ENCODE measurements around the gene HSD17B7. TPM values are rescaled to one million over a fixed set of nuclear protein-coding genes. Genes with fewer than 3 reads are reported as not detected.
A peak's percentile ranks its signal among the peaks of the same experiment; 100 is the strongest.

Gene HSD17B7
- total and polyA plus RNA-seq, 2 donors from 2014 or later: 10.8 to 12.8 TPM

GRCh38 chr1:162846256-162847212, 56.0 kb downstream of the HSD17B7 start:
- FAIRE-seq (no peak), DNase-seq (no peak)
- Histone ChIP-seq H3K36me3 (ENCODE audit: control insufficient read depth in 2 of 3, insufficient read depth in 3 of 3, low read length in 3 of 3) (no peaks in the 10 kb centered on the region), H3K27me3 (ENCODE audit: control insufficient read depth, insufficient read depth, low read length) (no peaks in the 10 kb centered on the region), H3K4me1 (ENCODE audit: control insufficient read depth in 2 of 3, insufficient read depth in 2 of 3, low read depth in 1 of 3, low read length in 3 of 3) (no peaks in the 10 kb centered on the region), H3K9ac (ENCODE audit: low read length in 3 of 3) (no peak overlapping the region), H3K27ac (ENCODE audit: low read depth in 2 of 2, low read length in 2 of 2) (no peak overlapping the region), H3K9me3 (ENCODE audit: control insufficient read depth in 2 of 3, insufficient read depth in 1 of 3, low read length in 3 of 3) (no peaks in the 10 kb centered on the region), H3K4me3 (ENCODE audit: low read length in 3 of 3) (no peak overlapping the region)
- no peak for TF ChIP-seq CTCF (IDR thresholded peaks at IDR 0.05; ENCODE audit: borderline replicate concordance, extremely low read depth, insufficient read depth)
- intact Hi-C loops (cut with DNase I): no loop called here

GRCh38 chr1:162847839-162848453, 57.4 kb downstream of the HSD17B7 start:
- peak; percentile 90 for TF ChIP-seq CTCF (IDR thresholded peaks at IDR 0.05; ENCODE audit: borderline replicate concordance, extremely low read depth, insufficient read depth)
- DNase-seq (peak; percentile 69 to 87 (median 83)), FAIRE-seq (peak; percentile 79)
- Histone ChIP-seq H3K9me3 (ENCODE audit: control insufficient read depth in 2 of 3, insufficient read depth in 1 of 3, low read length in 3 of 3) (no peaks in the 10 kb centered on the region), H3K9ac (ENCODE audit: low read length in 3 of 3) (no peak overlapping the region), H3K4me1 (ENCODE audit: control insufficient read depth in 2 of 3, insufficient read depth in 2 of 3, low read depth in 1 of 3, low read length in 3 of 3) (no peaks in the 10 kb centered on the region), H3K36me3 (ENCODE audit: control insufficient read depth in 2 of 3, insufficient read depth in 3 of 3, low read length in 3 of 3) (no peaks in the 10 kb centered on the region), H3K27ac (ENCODE audit: low read depth in 2 of 2, low read length in 2 of 2) (no peak overlapping the region), H3K4me3 (ENCODE audit: low read length in 3 of 3) (no peak overlapping the region), H3K27me3 (ENCODE audit: control insufficient read depth, insufficient read depth, low read length) (no peaks in the 10 kb centered on the region)
- intact Hi-C loops (cut with DNase I): no loop called here

- Histone ChIP-seq H3K27ac (ENCODE audit: low read depth in 2 of 2, low read length in 2 of 2) (no peak overlapping the region), H3K4me1 (ENCODE audit: control insufficient read depth in 2 of 3, insufficient read depth in 2 of 3, low read depth in 1 of 3, low read length in 3 of 3) (no peaks in the 10 kb centered on the region), H3K9me3 (ENCODE audit: control insufficient read depth in 2 of 3, insufficient read depth in 1 of 3, low read length in 3 of 3) (no peaks in the 10 kb centered on the region), H3K9ac (ENCODE audit: low read length in 3 of 3) (no peak overlapping the region), H3K4me3 (ENCODE audit: low read length in 3 of 3) (no peak overlapping the region), H3K36me3 (ENCODE audit: control insufficient read depth in 2 of 3, insufficient read depth in 3 of 3, low read length in 3 of 3) (no peaks in the 10 kb centered on the region), H3K27me3 (ENCODE audit: control insufficient read depth, insufficient read depth, low read length) (no peaks in the 10 kb centered on the region)
- DNase-seq (no peak), FAIRE-seq (no peak)
- intact Hi-C loops (cut with DNase I): loop anchor here (10.0 kb wide), 1 partner anchor 465 kb away; no protein-coding TSS in a partner anchor
- TF ChIP-seq CTCF (IDR thresholded peaks at IDR 0.05; ENCODE audit: borderline replicate concordance, extremely low read depth, insufficient read depth): no peak
These were observed 59.2 kb downstream of the HSD17B7 start for GRCh38 chr1:162849711-162850110.

Data from kidney (tissue), 14 donors.